Measurements from ENCODE around the gene ZNF75A. TPM values are rescaled to one million over a fixed set of nuclear protein-coding genes. Genes with fewer than 3 reads are reported as not detected.

Gene ZNF75A
- total RNA-seq, 2 donors from 2014 or later, result 43.0 to 43.8 TPM

DNA sequence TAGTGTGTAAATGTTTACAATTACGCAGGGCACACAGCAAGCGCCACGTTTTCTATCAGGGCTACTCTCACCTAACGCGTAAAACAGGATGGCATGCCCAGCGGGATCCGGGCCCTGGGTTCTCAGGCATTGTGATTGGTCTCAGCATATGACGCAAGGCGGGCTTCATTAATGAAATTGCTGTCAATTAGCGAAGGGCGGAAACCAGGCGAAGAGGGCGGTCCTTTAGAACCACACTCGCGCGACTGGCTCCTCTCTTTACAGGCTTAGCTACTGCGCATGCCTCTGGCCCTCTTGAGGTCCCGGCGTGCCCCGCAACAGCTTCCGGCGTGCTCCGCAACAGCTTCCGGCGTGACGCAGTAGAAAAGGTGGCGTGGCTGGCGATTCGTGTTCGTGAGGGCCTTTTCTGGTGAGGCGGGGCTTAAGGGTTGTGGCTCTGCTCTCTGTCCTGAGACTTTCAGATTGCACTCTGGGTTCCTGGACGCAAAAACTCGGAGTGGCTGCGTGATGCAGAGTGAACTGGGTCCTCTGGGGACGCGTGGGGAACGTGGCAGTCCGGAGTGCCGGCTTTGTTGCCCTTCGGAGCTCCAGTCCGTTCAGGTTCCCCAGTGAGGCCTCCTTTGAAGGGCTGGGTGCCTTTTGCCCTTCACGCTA is 59.6 kb downstream of the ZNF75A start:
- Mint-ChIP-seq H3K4me1 (ENCODE audit: low read depth in 2 of 2) (no peaks in the 10 kb centered on the region), H3K27me3 (peaks cover 13 to 21% of the 10 kb centered on the region in 2 donors), H3K36me3 (peaks cover 8% of the 10 kb centered on the region), H3K4me3 (peak overlapping the region; percentile 65), H3K9me3 (no peaks in the 10 kb centered on the region), H3K27ac (peak overlapping the region; percentile 71 to 73)
- peak; percentile 96 to 98 for ATAC-seq
- DNase-seq (ENCODE audit: low spot score), result peak; percentile 92

Other genes with a start within 250 kb of the ZNF75A start
- 1,000 to 10,000 TPM in 1 of 2 donors, 100 to 1,000 TPM in 1; 678 to 1,235 TPM for gene IL32, start 239.9 kb upstream of the ZNF75A start, total RNA-seq
- gene ZSCAN10, start 206.2 kb upstream of the ZNF75A start, total RNA-seq, result under 1 TPM in 1 of 2 donors, not detected in 1; 0.22 TPM
- gene ZNF205, start 192.9 kb upstream of the ZNF75A start, total RNA-seq, result not detected
- gene ZNF213, start 170.5 kb upstream of the ZNF75A start, total RNA-seq, result 10 to 100 TPM in 1 of 2 donors, 1 to 10 TPM in 1; 8.5 to 11.6 TPM
- gene OR1F1, start 117.3 kb upstream of the ZNF75A start, total RNA-seq, result not detected
- 10 to 100 TPM; 16.6 to 18.9 TPM for gene ZNF200, start 70.3 kb upstream of the ZNF75A start, total RNA-seq
- gene MEFV, start 48.9 kb upstream of the ZNF75A start, total RNA-seq, result under 1 TPM; 0.26 to 0.31 TPM
- 10 to 100 TPM; 23.2 to 24.5 TPM for gene ZNF263, start 22.0 kb upstream of the ZNF75A start, total RNA-seq
- gene TIGD7, start 67 bp upstream of the ZNF75A start, total RNA-seq, result 1 to 10 TPM; 5.0 to 6.7 TPM
- not detected for gene OR2C1, start 50.4 kb downstream of the ZNF75A start, total RNA-seq
- gene ZSCAN32, start 95.5 kb downstream of the ZNF75A start, total RNA-seq, result 10 to 100 TPM; 12.6 to 16.9 TPM
- 10 to 100 TPM in 1 of 2 donors, 1 to 10 TPM in 1; 9.2 to 10.2 TPM for gene ZNF174, start 95.7 kb downstream of the ZNF75A start, total RNA-seq
- 1 to 10 TPM; 2.7 to 2.9 TPM for gene ZNF597, start 138.0 kb downstream of the ZNF75A start, total RNA-seq
- 10 to 100 TPM; 59.0 to 60.0 TPM for gene NAA60, start 138.2 kb downstream of the ZNF75A start, total RNA-seq
- gene C16orf90, start 190.0 kb downstream of the ZNF75A start, total RNA-seq, result not detected
- 10 to 100 TPM in 1 of 2 donors, 1 to 10 TPM in 1; 4.3 to 10.8 TPM for gene CLUAP1, start 195.5 kb downstream of the ZNF75A start, total RNA-seq